IMR-90 (cell line): Measurements from ENCODE around the gene CRYBA4. TPM values are rescaled to one million over a fixed set of nuclear protein-coding genes. Genes with fewer than 3 reads are reported as not detected.

Experiments used
- ATAC-seq: fragments of 200-7000 bp; cut with Tn5 transposase; 2 replicates; pipeline ENCODE4 v1.9.1; 2020; ENCODE audit warnings: low read depth, mild to moderate bottlenecking, moderate library complexity
- BruUV-seq: library from RNA; stranded (reverse); fragments of 400-500 nt; replicated peaks from 2 replicates; lab custom pipeline; 2021; lab: Mats Ljungman, UMichigan
- CTCF ChIA-PET: fragments of 300-600 bp; formaldehyde crosslinking; extraction: SDS; loops from one replicate; lab custom pipeline; 2021; ENCODE audit warnings: antibody characterized with exemption; lab: Yijun Ruan, JAX
- POLR2A ChIA-PET: fragments of 300-600 bp; sonication (Branson Sonifier 250); formaldehyde crosslinking; loops from one replicate; lab custom pipeline; 2022; ENCODE audit warnings: antibody characterized with exemption; ENCODE audit not compliant: unreplicated experiment; lab: Charles Lee
- DNase-seq: peaks from one replicate; pipeline ENCODE4 v3.0.0; 2013
- H2AFZ ChIP-seq: replicated peaks from 2 replicates; pipeline ENCODE3; 2013; ENCODE audit warnings: low read length, mild to moderate bottlenecking; ENCODE audit not compliant: poor library complexity
- H2AK5ac ChIP-seq: 2 replicates; pipeline ENCODE4 v1.6.1; 2013; ENCODE audit warnings: low read depth, low read length, inconsistent platforms
- H2AK9ac ChIP-seq: replicated peaks from 2 replicates; pipeline ENCODE3; 2013; ENCODE audit warnings: mild to moderate bottlenecking, low read depth, low read length, moderate library complexity; ENCODE audit not compliant: poor library complexity
- H2BK120ac ChIP-seq: 2 replicates; pipeline ENCODE4 v1.6.1; 2013; ENCODE audit warnings: low read depth, low read length, inconsistent platforms
- H2BK15ac ChIP-seq: 3 replicates; pipeline ENCODE4 v1.6.1; 2013; ENCODE audit warnings: low read depth, low read length, inconsistent platforms
- H2BK20ac ChIP-seq: 2 replicates; pipeline ENCODE4 v1.6.1; 2013; ENCODE audit warnings: low read depth, mild to moderate bottlenecking, inconsistent platforms, low read length, moderate library complexity
- H2BK5ac ChIP-seq: 2 replicates; pipeline ENCODE4 v1.6.1; 2013; ENCODE audit warnings: mild to moderate bottlenecking, low read depth, low read length, inconsistent platforms; ENCODE audit not compliant: poor library complexity, severe bottlenecking
- H3K14ac ChIP-seq: replicated peaks from 2 replicates; pipeline ENCODE4 v1.6.1; 2013; ENCODE audit warnings: low read depth, low read length, inconsistent platforms
- H3K18ac ChIP-seq: 2 replicates; pipeline ENCODE4 v1.6.1; 2013; ENCODE audit warnings: low read depth, low read length, control low read depth
- H3K23ac ChIP-seq: 2 replicates; pipeline ENCODE4 v1.6.1; 2013; ENCODE audit warnings: low read depth, low read length, inconsistent platforms
- H3K27ac ChIP-seq: 2 replicates; pipeline ENCODE4 v1.5.1; 2013; ENCODE audit warnings: mild to moderate bottlenecking, control low read depth, low read length; ENCODE audit not compliant: insufficient read depth
- H3K27me3 ChIP-seq: 2 replicates; pipeline ENCODE4 v1.6.1; 2013; ENCODE audit warnings: low read length; ENCODE audit not compliant: control insufficient read depth, insufficient read depth
- H3K36me3 ChIP-seq: 2 replicates; pipeline ENCODE4 v1.6.1; 2013; ENCODE audit warnings: low read length, mixed read lengths; ENCODE audit not compliant: control insufficient read depth, insufficient read depth
- H3K4ac ChIP-seq: 2 replicates; pipeline ENCODE4 v1.6.1; 2013; ENCODE audit warnings: low read depth, low read length, inconsistent platforms
- H3K4me1 ChIP-seq: 2 replicates; pipeline ENCODE4 v1.6.1; 2013; ENCODE audit warnings: low read length, mixed read lengths; ENCODE audit not compliant: control insufficient read depth, insufficient read depth
- H3K4me2 ChIP-seq: 2 replicates; pipeline ENCODE4 v1.6.1; 2013; ENCODE audit warnings: low read depth, mild to moderate bottlenecking, control low read depth, low read length, moderate library complexity
- H3K4me3 ChIP-seq: 2 replicates; pipeline ENCODE4 v1.5.1; 2013; ENCODE audit warnings: low read depth, mild to moderate bottlenecking, control low read depth, low read length, moderate library complexity; ENCODE audit not compliant: insufficient read depth
- H3K56ac ChIP-seq: 2 replicates; pipeline ENCODE4 v1.6.1; 2013; ENCODE audit warnings: low read length, inconsistent platforms; ENCODE audit not compliant: insufficient read depth; ENCODE audit errors: extremely low read depth
- H3K79me1 ChIP-seq, 2 experiments: 2 replicates each; pipeline ENCODE4 v1.6.1; 2013; ENCODE audit warnings: low read length in 2 of 2, inconsistent platforms in 1 of 2, low read depth in 1 of 2
- H3K9ac ChIP-seq: 2 replicates; pipeline ENCODE4 v1.6.1; 2013; ENCODE audit warnings: low read depth, low read length, control low read depth
- H3K9me1 ChIP-seq: 2 replicates; pipeline ENCODE4 v1.6.1; 2013; ENCODE audit warnings: low read length, inconsistent platforms; ENCODE audit not compliant: insufficient read depth
- H3K9me3 ChIP-seq: 2 replicates; pipeline ENCODE4 v1.6.1; 2013; ENCODE audit warnings: low read length; ENCODE audit not compliant: control insufficient read depth, insufficient read depth
- H4K20me1 ChIP-seq: 2 replicates; pipeline ENCODE4 v1.6.1; 2013; ENCODE audit warnings: low read length, inconsistent platforms; ENCODE audit not compliant: insufficient read depth
- H4K5ac ChIP-seq: 2 replicates; pipeline ENCODE4 v1.6.1; 2013; ENCODE audit warnings: mild to moderate bottlenecking, low read depth, low read length, control low read depth
- H4K8ac ChIP-seq, 2 experiments: 2 replicates each; pipeline ENCODE4 v1.6.1; 2013; ENCODE audit warnings: low read depth in 2 of 2, low read length in 2 of 2, control low read depth in 1 of 2, inconsistent platforms in 1 of 2
- H4K91ac ChIP-seq: 2 replicates; pipeline ENCODE4 v1.6.1; 2013; ENCODE audit warnings: low read depth, low read length, inconsistent platforms; ENCODE audit not compliant: insufficient read depth
- ELK1 ChIP-seq: fragments of 150-350 bp; IDR thresholded peaks from 2 replicates; pipeline ENCODE4 v1.6.1; 2016; ENCODE audit warnings: low read depth, mild to moderate bottlenecking, low read length, moderate library complexity, borderline replicate concordance
- FOS ChIP-seq: fragments of 150-350 bp; IDR thresholded peaks from 2 replicates; pipeline ENCODE4 v1.6.1; 2016; ENCODE audit warnings: low read depth, low read length
- MAFK ChIP-seq: IDR thresholded peaks from 2 replicates; pipeline ENCODE4 v1.6.1; 2012; ENCODE audit warnings: low read depth, low read length, improper control_type of control experiment
- MXI1 ChIP-seq: IDR thresholded peaks from 2 replicates; pipeline ENCODE4 v1.6.1; 2012; ENCODE audit warnings: low read depth, mild to moderate bottlenecking, low read length, moderate library complexity, borderline replicate concordance
- NFE2L2 ChIP-seq: fragments of 150-350 bp; IDR thresholded peaks from 2 replicates; pipeline ENCODE4 v1.6.1; 2016; ENCODE audit warnings: low read depth, mild to moderate bottlenecking, low read length
- RAD21 ChIP-seq: IDR thresholded peaks from 2 replicates; pipeline ENCODE4 v1.6.1; 2012; ENCODE audit warnings: low read length, improper control_type of control experiment
- RFX5 ChIP-seq: IDR thresholded peaks from 2 replicates; pipeline ENCODE4 v1.8.0; 2012; ENCODE audit warnings: low read depth, mild to moderate bottlenecking, low read length, moderate library complexity
- SMC3 ChIP-seq: fragments of 150-350 bp; IDR thresholded peaks from 2 replicates; pipeline ENCODE4 v1.6.1; 2016; ENCODE audit warnings: low read depth, mild to moderate bottlenecking, antibody characterized with exemption, low read length, moderate library complexity
- WGBS, 2 experiments: methylation state at CpG; one replicate each; pipeline versions ENCODE4 v1.1.5 to v1.1.7; 2013; ENCODE audit warnings: missing lambda C conversion rate in 2 of 2; ENCODE audit not compliant: insufficient read length in 1 of 2; ENCODE audit errors: extremely low coverage in 2 of 2; 5-methylcytosine and 5-hydroxymethylcytosine counted together
- dilution Hi-C: fragments of 300-500 bp; cut with HindIII; formaldehyde crosslinking; loops from one replicate; pipeline ENCODE4 v1.14.3; 2018; ENCODE audit warnings: low sequenced_read_pairs; ENCODE audit not compliant: unreplicated experiment
- in situ Hi-C: fragments of 300-500 bp; cut with MboI; formaldehyde crosslinking; loops from 3 replicates; pipeline ENCODE4 v1.14.3; 2019; ENCODE audit warnings: low sequenced_read_pairs, inconsistent platforms, mixed read lengths
- intact Hi-C: fragments of 100-400 bp; cut with micrococcal nuclease; formaldehyde crosslinking; loops from 2 replicates; pipeline ENCODE4 v1.10.0; 2022
- polyA plus RNA-seq, 3 experiments: library from polyadenylated mRNA; depleted of rRNA; stranded (reverse); fragments of >200 nt; gene quantifications; 2 replicates each; pipeline ENCODE4 v1.2.3, GENCODE V29; 2012; ENCODE audit warnings: low replicate concordance in 1 of 3
- total RNA-seq: library from RNA; depleted of rRNA; stranded (reverse); fragments of >200 nt; gene quantifications from 2 replicates; pipeline ENCODE4 v1.2.3, GENCODE V29; 2012

Gene CRYBA4
- total and polyA plus RNA-seq, 2 of the 4 experiments (the other 2 are of a cell fraction) = not detected

GRCh38 chr22:26642465-26643417 lies 21.0 kb downstream of the CRYBA4 start:
- WGBS, 2 experiments = 60% methylated on average over 2 of the region's 8 CpGs; no CpG with 5 or more reads in 1 of the 2 experiments
- no peaks in the 10 kb centered on the region for H3K9me3 ChIP-seq
- H3K23ac ChIP-seq = peak overlapping the region; percentile 64; the same call in 1 of the 2 replicates
- in situ Hi-C loops (no loop called here), dilution Hi-C loops (no loop called here), intact Hi-C loops (no loop called here)
- no peak overlapping the region for H3K4me3 ChIP-seq
- H3K27ac ChIP-seq = no peak overlapping the region
- no peaks in the 10 kb centered on the region for H4K20me1 ChIP-seq
- peaks cover 9% of the 10 kb centered on the region for H3K4me1 ChIP-seq
- peak overlapping the region; percentile 74 for H2AFZ ChIP-seq
- TF ChIP-seq RFX5 = no peak
- TF ChIP-seq MAFK = no peak
- no peak for TF ChIP-seq MXI1
- no peak for TF ChIP-seq FOS
- no peak for TF ChIP-seq ELK1
- TF ChIP-seq RAD21 = no peak
- TF ChIP-seq SMC3 = no peak
- TF ChIP-seq NFE2L2 = no peak
- H2AK9ac ChIP-seq = peak overlapping the region; percentile 1
- peaks cover 10% of the 10 kb centered on the region; the same call in 1 of the 2 replicates for H3K9me1 ChIP-seq
- peak overlapping the region in 1 of 2 experiments; percentile 40; a peak in 2 of 4 replicates for H4K8ac ChIP-seq
- no peaks in the 10 kb centered on the region for H3K79me1 ChIP-seq
- ChIA-PET POLR2A (interaction anchor here (0.6 kb wide), 2 partner anchors 14 to 138 kb away, joined by 3 to 10 read pairs; no protein-coding TSS in a partner anchor), CTCF (interaction anchor here (0.6 kb wide), 1 partner anchor 17 kb away, joined by 3 read pairs; no protein-coding TSS in a partner anchor)
- no peaks in the 10 kb centered on the region for H3K36me3 ChIP-seq
- peak overlapping the region; percentile 26; the same call in 1 of the 2 replicates for H2BK120ac ChIP-seq
- H2BK15ac ChIP-seq = no peak overlapping the region; the same call in 2 of the 3 replicates
- H3K4me2 ChIP-seq = no peak overlapping the region
- no peak overlapping the region for H4K91ac ChIP-seq
- H2AK5ac ChIP-seq = 0 out of 2 replicates have a peak overlapping the region, but pooled peaks have one; percentile 33
- peaks cover 13% of the 10 kb centered on the region for H3K27me3 ChIP-seq
- H3K56ac ChIP-seq = no peak overlapping the region
- H3K9ac ChIP-seq = no peak overlapping the region
- peak overlapping the region; percentile 40; the same call in 1 of the 2 replicates for H3K14ac ChIP-seq
- H2BK5ac ChIP-seq = no peak overlapping the region
- H2BK20ac ChIP-seq = no peak overlapping the region
- H4K5ac ChIP-seq = no peak overlapping the region
- BruUV-seq = no TSS peak
- DNase-seq = no peak
- ATAC-seq = no peak
- H3K18ac ChIP-seq = no peak overlapping the region
- H3K4ac ChIP-seq = peak overlapping the region; percentile 22; the same call in 1 of the 2 replicates
